ENCODE measurements around the gene EFHD1.
"Not testable (repeated sequence)": the region's sequence is repeated elsewhere in the genome, so short reads cannot be mapped to it uniquely, and the experiment has no call there.

EFHD1 gene

GRCh38 chr2:232713505-232713904, 80.1 kb downstream of the EFHD1 start:
- TF ChIP-seq CTCF (IDR thresholded peaks at IDR 0.05; ENCODE audit: low read depth, low read length, poor library complexity, severe bottlenecking) (no peak), EZH2phosphoT487 (IDR thresholded peaks at IDR 0.05; ENCODE audit: borderline replicate concordance, low read length) (no peak)
- Histone ChIP-seq H3K79me2 (ENCODE audit: control insufficient read depth, low read length) (peaks cover 80% of the 10 kb centered on the region), H4K20me1 (ENCODE audit: control insufficient read depth, insufficient read depth, low read depth, low read length) (no peaks in the 10 kb centered on the region), H3K4me2 (ENCODE audit: low read length) (no peak overlapping the region), H3F3A (ENCODE audit: control insufficient read depth, insufficient read depth) (no peaks in the 10 kb centered on the region; the same call in 1 of the 2 replicates), H3K27ac (ENCODE audit: low read depth, low read length) (no peak overlapping the region), H3K27me3 (ENCODE audit: control insufficient read depth, low read length) (no peaks in the 10 kb centered on the region), H3K9me3 (ENCODE audit: control insufficient read depth, insufficient read depth, low read length) (no peaks in the 10 kb centered on the region), H3K4me1 (ENCODE audit: control insufficient read depth, low read length) (no peaks in the 10 kb centered on the region), H3K9me2 (replicated peaks; ENCODE audit: control insufficient read depth, low read length) (no peaks in the 10 kb centered on the region), H3K36me3 (ENCODE audit: control insufficient read depth, low read length) (peaks cover 54% of the 10 kb centered on the region), H3K4me3 (ENCODE audit: low read length) (no peak overlapping the region)

DNA sequence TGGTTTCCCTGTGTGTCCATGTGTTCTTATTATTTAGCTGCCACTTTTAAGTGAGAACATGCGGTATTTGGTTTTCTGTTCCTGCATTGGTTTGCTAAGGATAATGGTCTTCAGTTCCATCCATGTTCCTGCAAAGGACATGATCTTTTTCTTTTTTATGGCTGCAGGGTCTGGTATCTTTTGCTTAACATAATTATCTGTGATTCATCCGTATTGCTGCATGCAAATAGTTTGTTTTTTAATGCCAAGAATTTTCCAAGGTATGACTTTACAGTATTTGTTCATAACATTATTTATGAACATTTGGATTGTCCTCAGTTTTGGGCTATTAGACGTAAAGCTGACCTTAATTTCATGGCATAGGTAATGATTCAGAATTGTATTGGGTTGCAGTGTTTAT, 81.6 kb downstream of the EFHD1 start:
- H3K4me2 ChIP-seq (ENCODE audit: low read length): no peak overlapping the region
- no peaks in the 10 kb centered on the region for H3K4me1 ChIP-seq (ENCODE audit: control insufficient read depth, low read length)
- H3K27me3 ChIP-seq (ENCODE audit: control insufficient read depth, low read length): no peaks in the 10 kb centered on the region
- H3K27ac ChIP-seq (ENCODE audit: low read depth, low read length): no peak overlapping the region
- H3K36me3 ChIP-seq (ENCODE audit: control insufficient read depth, low read length): peaks cover 67% of the 10 kb centered on the region
- H3K4me3 ChIP-seq (ENCODE audit: low read length): no peak overlapping the region
- no peaks in the 10 kb centered on the region for H3K9me3 ChIP-seq (ENCODE audit: control insufficient read depth, insufficient read depth, low read length)
- H3K79me2 ChIP-seq (ENCODE audit: control insufficient read depth, low read length): peaks cover 87% of the 10 kb centered on the region
- no peak for TF ChIP-seq CTCF (IDR thresholded peaks at IDR 0.05; ENCODE audit: low read depth, low read length, poor library complexity, severe bottlenecking)
- TF ChIP-seq EZH2phosphoT487 (IDR thresholded peaks at IDR 0.05; ENCODE audit: borderline replicate concordance, low read length): no peak
- H3F3A ChIP-seq (ENCODE audit: control insufficient read depth, insufficient read depth): no peaks in the 10 kb centered on the region; the same call in 1 of the 2 replicates
- H4K20me1 ChIP-seq (ENCODE audit: control insufficient read depth, insufficient read depth, low read depth, low read length): no peaks in the 10 kb centered on the region
- no peaks in the 10 kb centered on the region for H3K9me2 ChIP-seq (replicated peaks; ENCODE audit: control insufficient read depth, low read length)

- not testable (repeated sequence) for H3K27me3 ChIP-seq (ENCODE audit: control insufficient read depth, low read length); H3K27ac ChIP-seq (ENCODE audit: low read depth, low read length); H4K20me1 ChIP-seq (ENCODE audit: control insufficient read depth, insufficient read depth, low read depth, low read length); H3K9me2 ChIP-seq (replicated peaks; ENCODE audit: control insufficient read depth, low read length); H3K4me2 ChIP-seq (ENCODE audit: low read length); H3F3A ChIP-seq (ENCODE audit: control insufficient read depth, insufficient read depth); H3K9me3 ChIP-seq (ENCODE audit: control insufficient read depth, insufficient read depth, low read length); H3K4me3 ChIP-seq (ENCODE audit: low read length); H3K4me1 ChIP-seq (ENCODE audit: control insufficient read depth, low read length)
- H3K79me2 ChIP-seq (ENCODE audit: control insufficient read depth, low read length): peaks cover 78% of the 10 kb centered on the region
- peaks cover 58% of the 10 kb centered on the region for H3K36me3 ChIP-seq (ENCODE audit: control insufficient read depth, low read length)
Observed at GRCh38 chr2:232720056-232720455, 86.7 kb downstream of the EFHD1 start.

DNA sequence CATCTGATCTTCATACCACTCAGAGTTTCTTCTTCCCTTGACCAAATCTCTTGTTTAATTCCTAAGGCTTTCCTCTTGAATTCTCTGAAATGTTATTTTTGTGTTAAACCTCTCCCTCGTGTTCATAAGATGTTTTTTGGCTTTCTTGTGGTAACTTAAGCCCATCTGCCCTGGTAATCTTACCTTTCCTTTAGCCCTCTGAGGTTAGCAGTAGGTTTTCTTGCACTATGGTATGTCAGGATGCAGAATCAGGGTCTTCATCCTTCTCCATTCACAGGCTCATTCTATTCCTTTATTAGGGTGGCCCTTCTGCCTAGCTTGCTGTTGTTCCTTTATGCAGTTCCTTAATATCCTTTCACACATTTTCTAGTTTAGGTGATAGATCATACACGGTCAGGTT, 87.9 kb downstream of the EFHD1 start:
- TF ChIP-seq EZH2phosphoT487 (IDR thresholded peaks at IDR 0.05; ENCODE audit: borderline replicate concordance, low read length) (no peak), CTCF (IDR thresholded peaks at IDR 0.05; ENCODE audit: low read depth, low read length, poor library complexity, severe bottlenecking) (no peak)
- H3K9me2 ChIP-seq (replicated peaks; ENCODE audit: control insufficient read depth, low read length): no peaks in the 10 kb centered on the region
- no peaks in the 10 kb centered on the region for H4K20me1 ChIP-seq (ENCODE audit: control insufficient read depth, insufficient read depth, low read depth, low read length)
- no peak overlapping the region for H3K4me3 ChIP-seq (ENCODE audit: low read length)
- no peaks in the 10 kb centered on the region for H3F3A ChIP-seq (ENCODE audit: control insufficient read depth, insufficient read depth)
- H3K4me2 ChIP-seq (ENCODE audit: low read length): no peak overlapping the region
- peaks cover 70% of the 10 kb centered on the region for H3K79me2 ChIP-seq (ENCODE audit: control insufficient read depth, low read length)
- H3K27me3 ChIP-seq (ENCODE audit: control insufficient read depth, low read length): no peaks in the 10 kb centered on the region
- no peak overlapping the region for H3K27ac ChIP-seq (ENCODE audit: low read depth, low read length)
- H3K4me1 ChIP-seq (ENCODE audit: control insufficient read depth, low read length): no peaks in the 10 kb centered on the region
- H3K36me3 ChIP-seq (ENCODE audit: control insufficient read depth, low read length): peaks cover 64% of the 10 kb centered on the region
- no peaks in the 10 kb centered on the region for H3K9me3 ChIP-seq (ENCODE audit: control insufficient read depth, insufficient read depth, low read length)

Measured in DOHH2 (cell line).